PC-3 (cell line): ENCODE measurements around the gene DLEC1.

ENCODE experiments used
- EZH2 ChIP-seq: fragments of 300-600 bp; sonication (generic); IDR thresholded peaks from one replicate; pipeline ENCODE4 v1.6.1; 2017; ENCODE audit warnings: antibody characterized with exemption, mild to moderate bottlenecking, low read length; ENCODE audit not compliant: unreplicated experiment
- EZH2phosphoT487 ChIP-seq: fragments of 300-600 bp; sonication (generic); IDR thresholded peaks from 2 replicates; pipeline ENCODE4 v1.6.1; 2018; ENCODE audit warnings: mild to moderate bottlenecking, antibody characterized with exemption, low read length, borderline replicate concordance
- TF ChIP-seq, protein P1 (sequence below): fragments of 300-600 bp; sonication (generic); conservative IDR thresholded peaks from 2 replicates; pipeline ENCODE4 v1.5.1; 2017; ENCODE audit warnings: antibody characterized with exemption, low read depth, mild to moderate bottlenecking, low read length

DNA sequence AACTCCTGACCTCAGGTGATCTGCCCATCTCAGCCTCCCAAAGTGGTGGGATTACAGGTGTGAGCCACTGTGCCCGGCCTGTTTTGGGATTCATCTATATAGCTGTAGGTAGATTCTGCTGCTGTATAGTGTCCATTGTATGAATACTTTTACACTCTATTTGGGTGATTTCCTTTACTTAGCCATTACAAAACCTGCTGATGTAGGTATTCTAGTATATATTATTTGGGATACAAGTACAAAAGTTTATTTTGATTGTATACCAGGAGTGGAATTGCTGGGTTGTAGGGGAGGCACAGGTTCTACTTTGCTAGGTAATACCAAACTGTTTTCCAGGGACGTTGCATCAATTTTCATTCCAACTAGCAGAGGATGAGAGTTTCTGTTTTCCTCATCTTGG is 116.8 kb downstream of the DLEC1 start:
- TF ChIP-seq, protein P1, sequence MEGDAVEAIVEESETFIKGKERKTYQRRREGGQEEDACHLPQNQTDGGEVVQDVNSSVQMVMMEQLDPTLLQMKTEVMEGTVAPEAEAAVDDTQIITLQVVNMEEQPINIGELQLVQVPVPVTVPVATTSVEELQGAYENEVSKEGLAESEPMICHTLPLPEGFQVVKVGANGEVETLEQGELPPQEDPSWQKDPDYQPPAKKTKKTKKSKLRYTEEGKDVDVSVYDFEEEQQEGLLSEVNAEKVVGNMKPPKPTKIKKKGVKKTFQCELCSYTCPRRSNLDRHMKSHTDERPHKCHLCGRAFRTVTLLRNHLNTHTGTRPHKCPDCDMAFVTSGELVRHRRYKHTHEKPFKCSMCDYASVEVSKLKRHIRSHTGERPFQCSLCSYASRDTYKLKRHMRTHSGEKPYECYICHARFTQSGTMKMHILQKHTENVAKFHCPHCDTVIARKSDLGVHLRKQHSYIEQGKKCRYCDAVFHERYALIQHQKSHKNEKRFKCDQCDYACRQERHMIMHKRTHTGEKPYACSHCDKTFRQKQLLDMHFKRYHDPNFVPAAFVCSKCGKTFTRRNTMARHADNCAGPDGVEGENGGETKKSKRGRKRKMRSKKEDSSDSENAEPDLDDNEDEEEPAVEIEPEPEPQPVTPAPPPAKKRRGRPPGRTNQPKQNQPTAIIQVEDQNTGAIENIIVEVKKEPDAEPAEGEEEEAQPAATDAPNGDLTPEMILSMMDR: no peak
- TF ChIP-seq EZH2phosphoT487 (no peak), EZH2 (no peak)
